HepG2 (cell line): ENCODE measurements around the gene GTF2H4. TPM values are rescaled to one million over a fixed set of nuclear protein-coding genes. Genes with fewer than 3 reads are reported as not detected.

ENCODE experiments used
- CHCHD3 ChIP-seq: sonication (generic); formaldehyde crosslinking; IDR thresholded peaks from 2 replicates; pipeline ENCODE4 v1.8.0; 2022; ENCODE audit warnings: mild to moderate bottlenecking, missing genetic modification reagents, moderate library complexity
- ETV5 ChIP-seq: IDR thresholded peaks from 2 replicates; pipeline ENCODE4 v1.6.1; 2018; ENCODE audit warnings: missing biosample characterization, missing genetic modification reagents, inconsistent platforms, borderline replicate concordance
- KDM3A ChIP-seq: IDR thresholded peaks from 2 replicates; pipeline ENCODE4 v1.6.1; 2018; ENCODE audit warnings: low read depth, missing compliant biosample characterization
- NFKB2 ChIP-seq: sonication (generic); formaldehyde crosslinking; IDR thresholded peaks from 2 replicates; pipeline ENCODE4 v1.4.0; 2020; ENCODE audit warnings: missing genetic modification reagents, borderline replicate concordance
- POLR2AphosphoS5 ChIP-seq: IDR thresholded peaks from 2 replicates; pipeline ENCODE4 v1.6.1; 2012; ENCODE audit warnings: low read depth, low read length
- PTBP1 ChIP-seq: fragments of 200-400 bp; formaldehyde crosslinking; IDR thresholded peaks from 2 replicates; pipeline ENCODE4 v1.6.1; 2018; ENCODE audit warnings: low read length, low read depth; ENCODE audit not compliant: poor library complexity, severe bottlenecking
- RBM22 ChIP-seq: fragments of 200-400 bp; formaldehyde crosslinking; optimal IDR thresholded peaks from 2 replicates; pipeline ENCODE3; 2017; ENCODE audit warnings: mild to moderate bottlenecking, low read length, moderate library complexity
- REPIN1 ChIP-seq: sonication (generic); formaldehyde crosslinking; IDR thresholded peaks from 2 replicates; pipeline ENCODE4 v1.8.0; 2022; ENCODE audit warnings: missing genetic modification reagents, low read depth, mild to moderate bottlenecking, borderline replicate concordance
- RXRB ChIP-seq: IDR thresholded peaks from 2 replicates; pipeline ENCODE4 v1.6.1; 2016; ENCODE audit warnings: borderline replicate concordance, missing genetic modification reagents, missing compliant biosample characterization
- SMAD3 ChIP-seq: sonication (generic); formaldehyde crosslinking; IDR thresholded peaks from 2 replicates; pipeline ENCODE4 v1.4.0; 2020; ENCODE audit warnings: missing genetic modification reagents
- TBL1XR1 ChIP-seq: fragments of 150-350 bp; IDR thresholded peaks from 2 replicates; pipeline ENCODE4 v1.6.1; 2014; ENCODE audit warnings: borderline replicate concordance, low read length; ENCODE audit not compliant: partially characterized antibody
- ZBTB10 ChIP-seq: sonication (generic); formaldehyde crosslinking; IDR thresholded peaks from 2 replicates; pipeline ENCODE4 v1.4.0; 2020; ENCODE audit warnings: missing genetic modification reagents, borderline replicate concordance
- ZNF609 ChIP-seq: sonication (generic); formaldehyde crosslinking; IDR thresholded peaks from 2 replicates; pipeline ENCODE4 v1.4.0; 2020; ENCODE audit warnings: mild to moderate bottlenecking, missing genetic modification reagents, borderline replicate concordance
- ZNF644 ChIP-seq: IDR thresholded peaks from 2 replicates; pipeline ENCODE4 v1.6.1; 2016; ENCODE audit warnings: low read depth
- ZNF839 ChIP-seq: sonication (generic); formaldehyde crosslinking; IDR thresholded peaks from 2 replicates; pipeline ENCODE4 v1.4.0; 2020; ENCODE audit warnings: missing genetic modification reagents, mild to moderate bottlenecking, borderline replicate concordance
- polyA plus RNA-seq, 8 experiments: library from polyadenylated mRNA; depleted of rRNA in 3 of 8; stranded (reverse) in 7 of 8; unstranded in 1 of 8; fragments of >200 nt; fragmentation: Illumina TruSeq in 4 of 8; extraction: Trizol in 4 of 8; gene quantifications; 2 replicates each; pipeline versions ENCODE4 v1.2.1 to v1.2.3, GENCODE V29; 2011 to 2016; ENCODE audit warnings: low read depth in 4 of 8, missing spikeins in 1 of 8, mixed read lengths in 1 of 8; ENCODE audit not compliant: insufficient read depth in 1 of 8
- total RNA-seq, 5 experiments: library from RNA; depleted of rRNA; stranded (reverse); fragments of >200 nt; fragmentation: Illumina TruSeq; extraction: Trizol; gene quantifications; 2 replicates each; pipeline ENCODE4 v1.2.3, GENCODE V29; 2016; ENCODE audit warnings: low read depth in 1 of 5
- TF ChIP-seq, protein P1 (sequence below): sonication (generic); formaldehyde crosslinking; IDR thresholded peaks from 2 replicates; pipeline ENCODE4 v1.5.1; 2020; ENCODE audit warnings: missing genetic modification reagents, mild to moderate bottlenecking, borderline replicate concordance
- TF ChIP-seq, protein P2 (sequence below): sonication (generic); formaldehyde crosslinking; IDR thresholded peaks from 2 replicates; pipeline ENCODE4 v1.5.0; 2020; ENCODE audit warnings: mild to moderate bottlenecking, missing genetic modification reagents

The GTF2H4 gene
- total and polyA plus RNA-seq, 2 of the 13 experiments (the other 11 are each of a cell fraction or from before 2014, with no cell fraction given): 15.9 to 49.3 TPM

DNA sequence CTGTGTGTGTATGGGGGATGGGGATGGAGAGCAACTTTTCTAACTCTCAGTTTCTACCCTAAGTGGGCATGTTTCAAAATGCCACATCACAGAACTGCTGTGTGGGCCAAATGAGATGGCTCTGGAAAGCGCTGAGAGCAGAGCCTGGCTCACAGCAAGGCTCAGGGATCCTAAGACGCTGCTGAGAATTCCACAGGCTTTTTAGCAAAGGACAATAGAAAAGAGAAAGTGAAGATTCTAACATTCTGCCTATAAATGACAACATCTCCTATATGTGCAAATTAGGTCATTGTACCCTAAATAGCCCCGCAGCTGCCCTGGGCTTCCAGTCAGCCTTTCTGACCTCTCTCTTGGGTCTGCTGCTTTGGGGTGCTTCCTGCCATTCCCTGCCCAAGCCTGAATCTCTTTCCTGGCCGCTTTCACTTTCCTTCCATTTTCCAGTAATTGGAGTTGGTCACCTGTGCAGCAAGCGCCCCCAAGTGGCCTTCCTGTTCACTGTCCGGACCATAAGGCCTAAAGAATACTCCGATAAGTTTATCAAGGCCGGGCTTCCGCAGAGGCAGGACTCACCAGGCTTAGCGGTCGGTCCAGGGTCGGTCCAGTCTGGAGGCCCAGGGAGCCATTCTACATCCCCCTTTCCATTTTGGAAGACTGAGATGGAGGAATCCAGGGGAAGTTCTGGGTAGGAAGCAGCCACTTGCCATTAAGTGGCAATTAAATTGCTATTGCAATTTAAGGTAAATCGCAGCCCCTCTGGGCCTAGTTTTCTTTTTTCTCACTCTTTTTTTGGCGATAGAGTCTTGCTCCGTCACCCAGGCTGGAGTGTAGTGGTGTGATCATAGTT lies 30.4 kb upstream of the GTF2H4 start (continued):
- TF ChIP-seq, protein P1, sequence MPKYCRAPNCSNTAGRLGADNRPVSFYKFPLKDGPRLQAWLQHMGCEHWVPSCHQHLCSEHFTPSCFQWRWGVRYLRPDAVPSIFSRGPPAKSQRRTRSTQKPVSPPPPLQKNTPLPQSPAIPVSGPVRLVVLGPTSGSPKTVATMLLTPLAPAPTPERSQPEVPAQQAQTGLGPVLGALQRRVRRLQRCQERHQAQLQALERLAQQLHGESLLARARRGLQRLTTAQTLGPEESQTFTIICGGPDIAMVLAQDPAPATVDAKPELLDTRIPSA (CRISPR knock-in tag): no peak
- TF ChIP-seq, protein P2, sequence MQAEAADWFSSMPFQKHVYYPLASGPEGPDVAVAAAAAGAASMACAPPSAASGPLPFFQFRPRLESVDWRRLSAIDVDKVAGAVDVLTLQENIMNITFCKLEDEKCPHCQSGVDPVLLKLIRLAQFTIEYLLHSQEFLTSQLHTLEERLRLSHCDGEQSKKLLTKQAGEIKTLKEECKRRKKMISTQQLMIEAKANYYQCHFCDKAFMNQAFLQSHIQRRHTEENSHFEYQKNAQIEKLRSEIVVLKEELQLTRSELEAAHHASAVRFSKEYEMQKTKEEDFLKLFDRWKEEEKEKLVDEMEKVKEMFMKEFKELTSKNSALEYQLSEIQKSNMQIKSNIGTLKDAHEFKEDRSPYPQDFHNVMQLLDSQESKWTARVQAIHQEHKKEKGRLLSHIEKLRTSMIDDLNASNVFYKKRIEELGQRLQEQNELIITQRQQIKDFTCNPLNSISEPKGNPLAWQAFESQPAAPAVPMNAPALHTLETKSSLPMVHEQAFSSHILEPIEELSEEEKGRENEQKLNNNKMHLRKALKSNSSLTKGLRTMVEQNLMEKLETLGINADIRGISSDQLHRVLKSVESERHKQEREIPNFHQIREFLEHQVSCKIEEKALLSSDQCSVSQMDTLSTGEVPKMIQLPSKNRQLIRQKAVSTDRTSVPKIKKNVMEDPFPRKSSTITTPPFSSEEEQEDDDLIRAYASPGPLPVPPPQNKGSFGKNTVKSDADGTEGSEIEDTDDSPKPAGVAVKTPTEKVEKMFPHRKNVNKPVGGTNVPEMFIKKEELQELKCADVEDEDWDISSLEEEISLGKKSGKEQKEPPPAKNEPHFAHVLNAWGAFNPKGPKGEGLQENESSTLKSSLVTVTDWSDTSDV (CRISPR knock-in tag): no peak
- TF ChIP-seq SMAD3 (CRISPR knock-in tag) (peak; percentile 85), RXRB (CRISPR knock-in tag) (peak; percentile 70; the same call in 1 of the 2 replicates), ZNF609 (CRISPR knock-in tag) (0 out of 2 replicates have a peak, but pooled peaks have one; percentile 4), ETV5 (CRISPR knock-in tag) (peak; percentile 75), ZNF644 (CRISPR knock-in tag) (0 out of 2 replicates have a peak, but pooled peaks have one; percentile 43), CHCHD3 (CRISPR knock-in tag) (no peak), KDM3A (CRISPR knock-in tag) (peak; percentile 88; the same call in 1 of the 2 replicates), ZBTB10 (CRISPR knock-in tag) (no peak), TBL1XR1 (no peak), NFKB2 (CRISPR knock-in tag) (no peak), PTBP1 (no peak), ZNF839 (CRISPR knock-in tag) (no peak), RBM22 (no peak), REPIN1 (CRISPR knock-in tag) (peak; percentile 79), POLR2AphosphoS5 (no peak)
